GM23338 (cell line): ENCODE data around the gene QRICH2. TPM values are rescaled to one million over a fixed set of nuclear protein-coding genes. Genes with fewer than 3 reads are reported as not detected.

Experiments
- ATAC-seq: fragments of 200-7000 bp; cut with Tn5 transposase; 3 replicates; pipeline ENCODE4 v1.9.1; 2020
- DNase-seq: peaks from one replicate; pipeline ENCODE4 v3.0.0-alpha.2; 2015; ENCODE audit warnings: low spot score
- H2AFZ ChIP-seq: fragments of 200-600 bp; sonication (generic); 2 replicates; pipeline ENCODE4 v1.8.0; 2016; ENCODE audit warnings: antibody characterized with exemption, mild to moderate bottlenecking, moderate library complexity
- H3F3A ChIP-seq: fragments of 200-600 bp; sonication (generic); replicated peaks from 2 replicates; pipeline ENCODE4 v1.8.0; 2017; ENCODE audit warnings: antibody characterized with exemption, mixed run types, low read depth
- H3K27ac ChIP-seq: fragments of 200-600 bp; sonication (generic); 2 replicates; pipeline ENCODE4 v1.6.1; 2016; ENCODE audit warnings: low read depth
- H3K27me3 ChIP-seq: fragments of 200-600 bp; sonication (generic); 2 replicates; pipeline ENCODE4 v1.8.0; 2016; ENCODE audit warnings: mild to moderate bottlenecking, mixed run types, moderate library complexity; ENCODE audit not compliant: insufficient read depth
- H3K36me3 ChIP-seq: fragments of 200-600 bp; sonication (generic); 2 replicates; pipeline ENCODE4 v1.8.0; 2016; ENCODE audit warnings: mild to moderate bottlenecking; ENCODE audit not compliant: insufficient read depth
- H3K4me1 ChIP-seq: fragments of 200-600 bp; sonication (generic); 2 replicates; pipeline ENCODE4 v1.8.0; 2016; ENCODE audit warnings: mild to moderate bottlenecking, moderate library complexity; ENCODE audit not compliant: insufficient read depth
- H3K4me2 ChIP-seq: fragments of 200-600 bp; sonication (generic); 2 replicates; pipeline ENCODE4 v1.7.1; 2017; ENCODE audit warnings: mixed run types
- H3K4me3 ChIP-seq: fragments of 200-600 bp; sonication (generic); 2 replicates; pipeline ENCODE4 v1.6.1; 2016; ENCODE audit warnings: mixed run types
- H3K79me2 ChIP-seq: fragments of 200-600 bp; sonication (generic); replicated peaks from 2 replicates; pipeline ENCODE4 v1.8.0; 2017; ENCODE audit warnings: mild to moderate bottlenecking; ENCODE audit not compliant: insufficient read depth
- H3K9me2 ChIP-seq: fragments of 200-600 bp; sonication (generic); 2 replicates; pipeline ENCODE4 v1.8.0; 2017; ENCODE audit not compliant: insufficient read depth
- H4K20me1 ChIP-seq: fragments of 200-600 bp; sonication (generic); replicated peaks from 2 replicates; pipeline ENCODE4 v1.8.0; 2017; ENCODE audit warnings: mild to moderate bottlenecking; ENCODE audit not compliant: insufficient read depth
- H3K27ac Mint-ChIP-seq: 2 replicates; pipeline ENCODE4 v1.8.0; 2020; ENCODE audit warnings: inconsistent platforms, mild to moderate bottlenecking, moderate library complexity, mixed read lengths
- H3K27me3 Mint-ChIP-seq: 3 replicates; pipeline ENCODE4 v1.8.0; 2022; ENCODE audit warnings: low read depth, mild to moderate bottlenecking, moderate library complexity, mixed read lengths, inconsistent platforms; ENCODE audit not compliant: insufficient read depth, poor library complexity
- H3K36me3 Mint-ChIP-seq: 3 replicates; pipeline ENCODE4 v1.8.0; 2021; ENCODE audit warnings: low read depth, mild to moderate bottlenecking, inconsistent platforms, moderate library complexity, mixed read lengths
- H3K4me1 Mint-ChIP-seq: 3 replicates; pipeline ENCODE4 v1.8.0; 2020; ENCODE audit warnings: mild to moderate bottlenecking, inconsistent platforms, mixed read lengths
- H3K4me3 Mint-ChIP-seq: 3 replicates; pipeline ENCODE4 v1.8.0; 2021; ENCODE audit warnings: moderate library complexity, mild to moderate bottlenecking, inconsistent platforms, mixed read lengths
- H3K9me3 Mint-ChIP-seq: 3 replicates; pipeline ENCODE4 v1.8.0; 2020; ENCODE audit warnings: moderate library complexity, mild to moderate bottlenecking, inconsistent platforms, mixed read lengths
- CREB1 ChIP-seq: fragments of 250-450 bp; sonication (Bioruptor Pico); IDR thresholded peaks from 2 replicates; pipeline ENCODE4 v1.5.0; 2020; ENCODE audit warnings: low read depth, mild to moderate bottlenecking, moderate library complexity
- EZH2 ChIP-seq: fragments of 200-600 bp; sonication (generic); IDR thresholded peaks from one replicate; pipeline ENCODE4 v1.8.0; 2017; ENCODE audit warnings: antibody characterized with exemption, mild to moderate bottlenecking, low read depth; ENCODE audit not compliant: unreplicated experiment
- EZH2phosphoT487 ChIP-seq: fragments of 200-600 bp; sonication (generic); IDR thresholded peaks from one replicate; pipeline ENCODE4 v1.8.1; 2018; ENCODE audit warnings: antibody characterized with exemption; ENCODE audit not compliant: unreplicated experiment
- JUNB ChIP-seq: IDR thresholded peaks from one replicate; pipeline ENCODE4 v1.6.1; 2016; ENCODE audit warnings: antibody characterized with exemption; ENCODE audit not compliant: unreplicated experiment
- NANOG ChIP-seq: IDR thresholded peaks from 2 replicates; pipeline ENCODE4 v1.6.1; 2016; ENCODE audit warnings: antibody characterized with exemption, borderline replicate concordance
- POLR2AphosphoS5 ChIP-seq: IDR thresholded peaks from 2 replicates; pipeline ENCODE4 v1.6.1; 2016; ENCODE audit warnings: antibody characterized with exemption, low read depth
- STAT1 ChIP-seq: IDR thresholded peaks from one replicate; pipeline ENCODE4 v1.6.1; 2016; ENCODE audit warnings: antibody characterized with exemption; ENCODE audit not compliant: unreplicated experiment
- ZNF114 ChIP-seq: fragments of 250-450 bp; sonication (Bioruptor Pico); IDR thresholded peaks from 2 replicates; pipeline ENCODE4 v1.5.0; 2020; ENCODE audit warnings: mild to moderate bottlenecking, moderate library complexity
- ZNF331 ChIP-seq: fragments of 250-450 bp; sonication (Bioruptor Pico); IDR thresholded peaks from 2 replicates; pipeline ENCODE4 v1.5.0; 2020; ENCODE audit warnings: low read depth, mild to moderate bottlenecking, moderate library complexity
- ZNF462 ChIP-seq: fragments of 250-450 bp; sonication (Bioruptor Pico); IDR thresholded peaks from 2 replicates; pipeline ENCODE4 v1.5.0; 2020; ENCODE audit warnings: mild to moderate bottlenecking, moderate library complexity
- polyA plus RNA-seq: library from polyadenylated mRNA; unstranded; fragments of >200 nt; fragmentation: Nextera tagmentation; extraction: Ambion mirVana; gene quantifications from 2 replicates; pipeline ENCODE4 v1.2.1, GENCODE V29; 2016
- total RNA-seq: library from RNA; depleted of rRNA; stranded (reverse); fragments of >200 nt; shearing (Covaris generic); gene quantifications from 2 replicates; pipeline ENCODE4 v1.2.3, GENCODE V29; 2014
- TF ChIP-seq, protein P1 (sequence below): IDR thresholded peaks from 2 replicates; pipeline ENCODE4 v1.6.1; 2016; ENCODE audit warnings: antibody characterized with exemption
- TF ChIP-seq, protein P2 (sequence below): IDR thresholded peaks from one replicate; pipeline ENCODE4 v1.6.1; 2018; ENCODE audit warnings: antibody characterized with exemption; ENCODE audit not compliant: unreplicated experiment

The QRICH2 gene
- total and polyA plus RNA-seq, 2 experiments from 2014 or later: 2.2 to 3.7 TPM

DNA sequence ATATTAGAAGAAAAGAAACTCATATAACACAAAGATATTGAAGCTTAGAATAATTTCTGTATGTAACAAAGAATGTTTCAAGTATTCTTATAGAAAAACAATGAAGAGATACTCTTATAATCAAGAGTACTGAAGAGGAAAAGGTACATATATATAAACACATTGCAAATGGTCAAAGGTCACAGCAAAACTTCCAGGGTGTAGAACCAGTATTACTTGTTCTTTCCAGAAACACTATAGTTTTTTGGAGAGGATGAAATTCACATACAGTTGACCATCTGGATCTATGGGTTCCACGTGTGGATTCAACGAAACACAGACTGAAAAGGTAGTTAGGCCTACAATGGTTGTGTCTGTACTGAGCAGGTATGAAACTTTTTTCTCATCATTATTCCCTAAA is 23.0 kb upstream of the QRICH2 start:
- Histone ChIP-seq H3K4me2 (no peak overlapping the region), H2AFZ (no peak overlapping the region), H3K4me3 (no peak overlapping the region), H3K79me2 (peaks cover 18% of the 10 kb centered on the region; the same call in 1 of the 2 replicates), H4K20me1 (no peaks in the 10 kb centered on the region), H3K4me1 (no peaks in the 10 kb centered on the region), H3F3A (no peaks in the 10 kb centered on the region), H3K36me3 (peaks cover 15% of the 10 kb centered on the region), H3K27ac (no peak overlapping the region), H3K27me3 (no peaks in the 10 kb centered on the region), H3K9me2 (no peaks in the 10 kb centered on the region)
- no peak for DNase-seq
- H3K27me3 Mint-ChIP-seq: no peaks in the 10 kb centered on the region
- H3K4me1 Mint-ChIP-seq: no peaks in the 10 kb centered on the region
- peaks cover 20% of the 10 kb centered on the region; the same call in 2 of the 3 replicates for H3K36me3 Mint-ChIP-seq
- no peak for TF ChIP-seq STAT1
- no peak for TF ChIP-seq ZNF114 (CRISPR knock-in tag)
- TF ChIP-seq CREB1 (CRISPR knock-in tag): no peak
- no peak for TF ChIP-seq JUNB
- TF ChIP-seq ZNF462 (CRISPR knock-in tag): no peak
- no peak overlapping the region for H3K27ac Mint-ChIP-seq
- H3K9me3 Mint-ChIP-seq: no peaks in the 10 kb centered on the region
- no peak overlapping the region for H3K4me3 Mint-ChIP-seq
- no peak for ATAC-seq

GRCh38 chr17:76329664-76330063 is 21.6 kb upstream of the QRICH2 start:
- Histone ChIP-seq H3K27ac (no peak overlapping the region), H3F3A (no peaks in the 10 kb centered on the region), H3K4me3 (no peak overlapping the region), H3K4me2 (no peak overlapping the region), H3K36me3 (peaks cover 15% of the 10 kb centered on the region), H3K79me2 (peaks cover 9% of the 10 kb centered on the region; the same call in 1 of the 2 replicates), H3K4me1 (no peaks in the 10 kb centered on the region), H3K9me2 (no peaks in the 10 kb centered on the region), H2AFZ (no peak overlapping the region), H4K20me1 (no peaks in the 10 kb centered on the region; the same call in 1 of the 2 replicates), H3K27me3 (no peaks in the 10 kb centered on the region)
- Mint-ChIP-seq H3K4me1 (no peaks in the 10 kb centered on the region), H3K27ac (no peak overlapping the region), H3K36me3 (peaks cover 20% of the 10 kb centered on the region; the same call in 2 of the 3 replicates), H3K27me3 (no peaks in the 10 kb centered on the region), H3K4me3 (no peak overlapping the region), H3K9me3 (no peaks in the 10 kb centered on the region)
- DNase-seq (no peak), ATAC-seq (no peak)
- TF ChIP-seq EZH2: no peak
- TF ChIP-seq ZNF331: no peak
- no peak for TF ChIP-seq POLR2AphosphoS5
- no peak for TF ChIP-seq NANOG
- no peak for TF ChIP-seq ZNF114 (CRISPR knock-in tag)
- TF ChIP-seq EZH2phosphoT487: no peak
- no peak for TF ChIP-seq STAT1
- TF ChIP-seq, protein P1, sequence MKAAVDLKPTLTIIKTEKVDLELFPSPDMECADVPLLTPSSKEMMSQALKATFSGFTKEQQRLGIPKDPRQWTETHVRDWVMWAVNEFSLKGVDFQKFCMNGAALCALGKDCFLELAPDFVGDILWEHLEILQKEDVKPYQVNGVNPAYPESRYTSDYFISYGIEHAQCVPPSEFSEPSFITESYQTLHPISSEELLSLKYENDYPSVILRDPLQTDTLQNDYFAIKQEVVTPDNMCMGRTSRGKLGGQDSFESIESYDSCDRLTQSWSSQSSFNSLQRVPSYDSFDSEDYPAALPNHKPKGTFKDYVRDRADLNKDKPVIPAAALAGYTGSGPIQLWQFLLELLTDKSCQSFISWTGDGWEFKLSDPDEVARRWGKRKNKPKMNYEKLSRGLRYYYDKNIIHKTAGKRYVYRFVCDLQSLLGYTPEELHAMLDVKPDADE: no peak
- TF ChIP-seq, protein P2, sequence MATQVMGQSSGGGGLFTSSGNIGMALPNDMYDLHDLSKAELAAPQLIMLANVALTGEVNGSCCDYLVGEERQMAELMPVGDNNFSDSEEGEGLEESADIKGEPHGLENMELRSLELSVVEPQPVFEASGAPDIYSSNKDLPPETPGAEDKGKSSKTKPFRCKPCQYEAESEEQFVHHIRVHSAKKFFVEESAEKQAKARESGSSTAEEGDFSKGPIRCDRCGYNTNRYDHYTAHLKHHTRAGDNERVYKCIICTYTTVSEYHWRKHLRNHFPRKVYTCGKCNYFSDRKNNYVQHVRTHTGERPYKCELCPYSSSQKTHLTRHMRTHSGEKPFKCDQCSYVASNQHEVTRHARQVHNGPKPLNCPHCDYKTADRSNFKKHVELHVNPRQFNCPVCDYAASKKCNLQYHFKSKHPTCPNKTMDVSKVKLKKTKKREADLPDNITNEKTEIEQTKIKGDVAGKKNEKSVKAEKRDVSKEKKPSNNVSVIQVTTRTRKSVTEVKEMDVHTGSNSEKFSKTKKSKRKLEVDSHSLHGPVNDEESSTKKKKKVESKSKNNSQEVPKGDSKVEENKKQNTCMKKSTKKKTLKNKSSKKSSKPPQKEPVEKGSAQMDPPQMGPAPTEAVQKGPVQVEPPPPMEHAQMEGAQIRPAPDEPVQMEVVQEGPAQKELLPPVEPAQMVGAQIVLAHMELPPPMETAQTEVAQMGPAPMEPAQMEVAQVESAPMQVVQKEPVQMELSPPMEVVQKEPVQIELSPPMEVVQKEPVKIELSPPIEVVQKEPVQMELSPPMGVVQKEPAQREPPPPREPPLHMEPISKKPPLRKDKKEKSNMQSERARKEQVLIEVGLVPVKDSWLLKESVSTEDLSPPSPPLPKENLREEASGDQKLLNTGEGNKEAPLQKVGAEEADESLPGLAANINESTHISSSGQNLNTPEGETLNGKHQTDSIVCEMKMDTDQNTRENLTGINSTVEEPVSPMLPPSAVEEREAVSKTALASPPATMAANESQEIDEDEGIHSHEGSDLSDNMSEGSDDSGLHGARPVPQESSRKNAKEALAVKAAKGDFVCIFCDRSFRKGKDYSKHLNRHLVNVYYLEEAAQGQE: no peak
- no peak for TF ChIP-seq JUNB
